Peyer's patch (tissue), 4 donors: Measurements from ENCODE around the gene NBAS.

Experiments used
- CTCF ChIP-seq, 6 experiments: fragments of 450-650 bp in 4 of 6; fragments of 200-600 bp in 2 of 6; sonication (generic) in 1 of 6; IDR thresholded peaks; one replicate each; pipeline ENCODE4 v1.5.1; 2017 to 2019; ENCODE audit warnings: antibody characterized with exemption in 6 of 6, mild to moderate bottlenecking in 3 of 6, moderate library complexity in 1 of 6
- POLR2A ChIP-seq, 2 donors: fragments of 450-650 bp; IDR thresholded peaks; one replicate each; pipeline ENCODE4 v1.5.1; 2017; ENCODE audit warnings: antibody characterized with exemption in 2 of 2, mild to moderate bottlenecking in 2 of 2, moderate library complexity in 2 of 2

- TF ChIP-seq CTCF (IDR thresholded peaks at IDR 0.05) (no peak), POLR2A (IDR thresholded peaks at IDR 0.05) (no peak)
Observed at GRCh38 chr2:15218423-15219086, 342.6 kb downstream of the NBAS start.
